Neural progenitor cell (in vitro differentiated cells): Measurements from ENCODE around the gene NHP2.

ENCODE experiments used
- CTCF ChIP-seq: fragments of 200-600 bp; sonication (generic); IDR thresholded peaks from 2 replicates; pipeline ENCODE4 v1.5.1; 2017; ENCODE audit warnings: antibody characterized with exemption, mild to moderate bottlenecking
- EZH2 ChIP-seq: fragments of 200-600 bp; sonication (generic); IDR thresholded peaks from 2 replicates; pipeline ENCODE4 v1.6.1; 2017; ENCODE audit warnings: antibody characterized with exemption, mild to moderate bottlenecking, moderate library complexity

GRCh38 chr5:178192787-178193186 lies 39.1 kb upstream of the NHP2 start:
- no peak for TF ChIP-seq CTCF
- TF ChIP-seq EZH2: no peak
